ENCODE measurements around the gene BAHCC1.
A peak's percentile ranks its signal among the peaks of the same experiment; 100 is the strongest.

The BAHCC1 gene

DNA sequence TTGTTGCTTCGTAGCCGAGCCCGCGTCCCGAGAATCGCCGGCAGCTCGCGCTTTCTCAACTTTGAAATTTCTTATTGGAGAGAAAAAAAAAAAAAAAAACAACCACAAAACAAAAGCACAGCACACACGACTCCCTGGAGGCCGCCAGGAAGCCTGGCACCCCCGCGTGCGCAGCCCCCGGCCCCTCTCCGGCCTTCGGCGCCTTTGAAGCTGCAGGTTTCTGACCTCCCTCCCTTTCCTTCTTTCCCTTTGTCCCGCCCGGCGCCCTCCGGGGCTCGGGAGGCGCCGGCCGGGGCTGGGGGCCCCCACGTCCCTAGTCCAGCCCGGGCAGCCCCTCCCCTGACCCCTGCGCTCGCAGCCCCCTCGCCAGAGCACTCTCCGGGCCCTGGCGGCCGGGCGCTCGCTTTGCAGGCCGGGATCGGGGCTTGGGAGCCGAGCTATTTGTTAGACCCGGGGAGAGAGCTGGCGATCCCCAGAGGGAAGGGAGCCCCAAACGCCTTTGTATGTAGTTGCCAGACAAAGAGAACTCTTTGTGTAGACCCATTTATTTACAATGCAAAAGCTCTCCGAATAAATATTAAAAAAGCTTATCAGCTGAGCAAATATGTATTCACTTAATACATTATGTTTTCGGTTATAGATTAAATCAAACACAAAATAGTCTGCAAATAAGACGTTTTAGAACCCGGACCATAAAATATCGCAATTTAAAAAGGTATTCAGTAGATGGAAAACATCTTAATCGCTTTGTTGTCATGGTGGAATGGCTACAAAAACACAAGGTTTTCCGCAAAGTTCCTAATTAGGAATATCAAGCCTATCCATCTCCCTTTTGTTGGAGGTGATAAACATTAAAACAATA is 2.3 kb downstream of the BAHCC1 start:
- no peak overlapping the region for H3K4me3 ChIP-seq (ENCODE audit: low read depth, low read length)

GRCh38 chr17:81398176-81398831 is 3.0 kb downstream of the BAHCC1 start:
- TF ChIP-seq, protein P1, sequence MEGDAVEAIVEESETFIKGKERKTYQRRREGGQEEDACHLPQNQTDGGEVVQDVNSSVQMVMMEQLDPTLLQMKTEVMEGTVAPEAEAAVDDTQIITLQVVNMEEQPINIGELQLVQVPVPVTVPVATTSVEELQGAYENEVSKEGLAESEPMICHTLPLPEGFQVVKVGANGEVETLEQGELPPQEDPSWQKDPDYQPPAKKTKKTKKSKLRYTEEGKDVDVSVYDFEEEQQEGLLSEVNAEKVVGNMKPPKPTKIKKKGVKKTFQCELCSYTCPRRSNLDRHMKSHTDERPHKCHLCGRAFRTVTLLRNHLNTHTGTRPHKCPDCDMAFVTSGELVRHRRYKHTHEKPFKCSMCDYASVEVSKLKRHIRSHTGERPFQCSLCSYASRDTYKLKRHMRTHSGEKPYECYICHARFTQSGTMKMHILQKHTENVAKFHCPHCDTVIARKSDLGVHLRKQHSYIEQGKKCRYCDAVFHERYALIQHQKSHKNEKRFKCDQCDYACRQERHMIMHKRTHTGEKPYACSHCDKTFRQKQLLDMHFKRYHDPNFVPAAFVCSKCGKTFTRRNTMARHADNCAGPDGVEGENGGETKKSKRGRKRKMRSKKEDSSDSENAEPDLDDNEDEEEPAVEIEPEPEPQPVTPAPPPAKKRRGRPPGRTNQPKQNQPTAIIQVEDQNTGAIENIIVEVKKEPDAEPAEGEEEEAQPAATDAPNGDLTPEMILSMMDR (IDR thresholded peaks at IDR 0.05; ENCODE audit: borderline replicate concordance, insufficient read depth, low read depth, low read length), result no peak
- H3K4me3 ChIP-seq (ENCODE audit: low read depth, low read length), result no peak overlapping the region

More for the DNA sequence above, 2.3 kb downstream of the BAHCC1 start:
- TF ChIP-seq, protein P1 (IDR thresholded peaks at IDR 0.05; ENCODE audit: borderline replicate concordance, insufficient read depth, low read depth, low read length), result no peak

- H3K4me3 ChIP-seq (ENCODE audit: low read depth, low read length), result no peak overlapping the region
- TF ChIP-seq, protein P1 (IDR thresholded peaks at IDR 0.05; ENCODE audit: borderline replicate concordance, insufficient read depth, low read depth, low read length), result no peak
These were observed 3.7 kb downstream of the BAHCC1 start for GRCh38 chr17:81398832-81399411.

- TF ChIP-seq, protein P1 (IDR thresholded peaks at IDR 0.05; ENCODE audit: borderline replicate concordance, insufficient read depth, low read depth, low read length), result no peak
- H3K4me3 ChIP-seq (ENCODE audit: low read depth, low read length), result peak overlapping the region; percentile 13
These were observed 4.4 kb downstream of the BAHCC1 start for GRCh38 chr17:81399481-81400153.

DNA sequence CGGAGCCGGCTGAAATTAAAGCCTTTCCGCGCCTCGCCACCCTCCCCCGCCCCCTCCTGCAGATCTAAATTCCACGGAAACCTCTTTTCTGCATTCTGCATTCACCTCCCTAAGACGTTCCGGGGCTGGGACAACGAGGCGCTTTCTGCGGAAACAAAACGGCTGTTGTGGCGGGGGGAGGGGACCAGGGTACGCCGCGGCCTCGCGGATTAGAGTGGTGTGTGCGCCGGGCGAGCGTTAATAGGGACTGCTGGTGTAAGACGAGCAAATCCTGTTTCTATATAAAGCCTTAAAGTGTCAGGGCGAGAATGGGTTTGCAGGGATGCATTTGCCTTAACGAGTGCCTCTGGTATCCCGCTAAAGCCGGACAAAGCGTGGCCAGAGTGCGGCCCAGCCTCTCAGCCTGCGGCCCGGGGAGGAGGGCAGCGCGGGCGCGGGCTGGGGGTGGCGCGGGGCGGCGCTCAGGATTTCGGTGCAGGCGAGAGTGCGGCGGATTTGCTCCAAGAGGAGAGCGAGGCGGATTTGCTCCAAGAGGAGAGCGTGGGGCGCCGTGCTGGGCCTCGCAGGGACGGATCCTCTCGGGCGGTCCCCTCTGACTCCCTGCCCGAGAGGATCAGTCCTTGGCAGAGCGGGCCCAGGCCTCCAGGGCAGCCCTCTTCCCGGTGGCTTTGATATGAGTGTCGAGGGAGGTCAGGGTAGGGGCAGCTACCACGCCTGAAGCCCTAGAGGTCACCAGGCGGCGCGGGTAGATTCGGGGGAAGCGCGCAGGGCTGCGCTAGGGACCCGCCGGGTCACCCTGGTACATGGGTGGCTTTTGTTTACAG is 5.1 kb downstream of the BAHCC1 start:
- peak overlapping the region; percentile 13 for H3K4me3 ChIP-seq (ENCODE audit: low read depth, low read length)
- TF ChIP-seq, protein P1 (IDR thresholded peaks at IDR 0.05; ENCODE audit: borderline replicate concordance, insufficient read depth, low read depth, low read length), result no peak

GRCh38 chr17:81400996-81401722 is 5.9 kb downstream of the BAHCC1 start:
- no peak overlapping the region for H3K4me3 ChIP-seq (ENCODE audit: low read depth, low read length)
- TF ChIP-seq, protein P1 (IDR thresholded peaks at IDR 0.05; ENCODE audit: borderline replicate concordance, insufficient read depth, low read depth, low read length), result no peak
